Hepatic stellate cell (primary cell): ENCODE measurements around the gene SGIP1.
"Not testable (repeated sequence)": the region's sequence is repeated elsewhere in the genome, so short reads cannot be mapped to it uniquely, and the experiment has no call there.

Experiments
- DNase-seq: peaks from one replicate; pipeline ENCODE4 v3.0.0; 2011; ENCODE audit warnings: low spot score

Gene SGIP1

DNA sequence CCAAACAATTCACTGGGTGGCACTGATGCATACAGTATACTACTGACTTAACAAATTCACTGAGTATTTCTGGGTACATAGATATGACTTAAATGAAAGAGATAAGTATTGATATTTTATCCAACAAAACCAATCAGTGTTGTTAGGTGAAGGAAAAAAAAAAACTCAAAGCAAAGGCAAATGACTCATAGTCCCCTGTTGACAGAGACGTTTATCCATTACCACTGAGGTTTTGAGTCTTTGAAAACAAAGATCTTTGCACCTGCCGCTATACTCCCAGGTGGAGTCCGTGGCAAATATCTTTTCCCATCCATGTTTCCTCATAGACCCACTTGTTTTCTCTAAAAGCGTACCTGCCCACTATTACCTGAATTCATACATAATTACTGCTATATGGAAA is 236.7 kb downstream of the SGIP1 start:
- no peak for DNase-seq

DNA sequence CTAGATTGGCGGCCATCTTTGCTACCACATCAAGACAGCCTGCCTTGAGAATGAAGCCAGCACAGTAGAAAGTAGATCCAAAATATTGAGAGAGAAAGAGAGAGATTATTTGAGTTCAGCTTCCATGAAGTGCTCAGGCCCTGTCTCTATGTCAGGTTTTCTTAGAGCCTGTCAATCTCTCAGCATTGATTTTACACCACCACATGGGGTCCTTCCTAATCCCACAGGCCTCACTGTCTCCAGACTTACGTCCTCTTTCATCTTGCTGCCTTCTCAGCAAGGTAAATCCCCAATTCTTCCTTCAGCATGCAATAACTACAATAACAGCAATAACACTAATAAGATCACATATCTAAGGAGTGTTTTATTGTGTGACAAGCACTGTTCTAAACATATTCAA is 239.3 kb downstream of the SGIP1 start:
- DNase-seq, result no peak

DNA sequence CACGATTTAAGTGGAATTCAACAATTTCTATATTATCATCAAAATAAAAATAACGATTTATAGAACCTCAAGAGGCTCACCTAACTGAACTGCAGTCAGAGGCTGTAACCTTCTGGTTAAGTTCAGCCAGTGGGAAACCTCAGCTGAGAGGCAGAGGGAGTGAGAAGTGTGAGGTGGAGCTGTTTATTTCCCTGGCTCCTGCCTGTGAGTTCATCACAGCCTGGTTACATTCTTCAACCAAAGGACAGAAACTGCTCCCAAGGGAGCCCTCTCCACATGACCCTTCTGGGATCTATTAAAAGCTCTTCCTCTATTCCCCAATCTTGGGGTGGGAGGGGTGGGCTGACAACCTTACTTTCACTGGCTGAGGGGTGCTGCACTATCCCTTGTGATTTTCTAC is 240.5 kb downstream of the SGIP1 start:
- DNase-seq, result no peak

DNA sequence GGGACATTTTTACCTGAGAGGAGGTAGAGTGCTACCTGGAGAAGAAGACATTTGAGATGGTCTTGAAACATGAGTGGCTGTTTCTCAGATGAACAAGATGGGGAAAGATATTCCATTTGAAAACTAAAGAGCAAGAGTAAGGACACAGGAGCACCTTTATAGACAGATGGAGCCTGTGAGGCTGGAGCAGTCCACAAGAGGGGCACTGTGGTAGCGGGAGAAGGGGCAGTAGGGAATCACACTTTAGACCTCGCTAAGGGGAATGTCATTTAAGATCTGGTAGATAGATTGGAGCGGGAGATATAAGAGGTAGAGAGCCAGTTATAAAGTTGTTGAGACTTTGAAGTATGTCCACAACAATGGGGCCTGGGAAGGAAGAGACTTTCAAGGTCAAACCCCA is 241.7 kb downstream of the SGIP1 start:
- no peak for DNase-seq

DNA sequence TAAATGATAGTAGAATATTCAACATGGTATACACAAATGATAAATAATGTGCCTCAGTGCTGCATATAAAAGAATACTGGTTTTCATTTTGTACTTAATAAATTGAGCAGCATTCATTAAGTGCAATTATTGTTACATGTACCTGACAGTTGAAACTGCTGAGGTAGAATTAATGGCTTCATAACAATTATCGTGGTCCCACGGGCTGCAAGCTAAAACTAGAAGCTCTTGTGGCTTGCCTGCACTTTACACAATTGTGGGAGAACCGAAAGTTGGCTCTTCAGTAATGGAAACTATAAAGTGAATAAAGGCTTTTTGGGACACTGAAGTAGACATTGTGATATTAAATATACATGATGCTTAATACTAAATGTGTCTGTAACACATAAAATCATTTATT is 243.9 kb downstream of the SGIP1 start:
- DNase-seq, result no peak

DNA sequence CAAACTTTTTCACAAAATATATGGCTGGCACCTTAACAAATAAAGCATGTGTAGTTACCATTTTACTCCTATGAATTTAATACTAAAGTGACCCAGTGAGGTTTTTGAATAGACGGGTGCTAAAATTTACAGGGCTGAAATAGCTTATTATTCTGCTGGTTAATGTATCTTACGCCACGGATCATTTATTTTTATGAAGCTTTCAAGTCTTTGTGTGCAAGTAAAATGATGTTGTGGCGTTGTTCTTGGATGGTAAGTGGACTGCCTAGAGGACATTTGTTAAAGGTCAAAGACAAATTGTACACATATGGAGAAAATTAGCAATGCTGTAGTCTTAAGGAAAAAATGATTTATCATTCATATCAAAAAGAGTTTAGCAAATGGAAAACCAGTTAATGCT is 244.3 kb downstream of the SGIP1 start:
- DNase-seq, result no peak

DNA sequence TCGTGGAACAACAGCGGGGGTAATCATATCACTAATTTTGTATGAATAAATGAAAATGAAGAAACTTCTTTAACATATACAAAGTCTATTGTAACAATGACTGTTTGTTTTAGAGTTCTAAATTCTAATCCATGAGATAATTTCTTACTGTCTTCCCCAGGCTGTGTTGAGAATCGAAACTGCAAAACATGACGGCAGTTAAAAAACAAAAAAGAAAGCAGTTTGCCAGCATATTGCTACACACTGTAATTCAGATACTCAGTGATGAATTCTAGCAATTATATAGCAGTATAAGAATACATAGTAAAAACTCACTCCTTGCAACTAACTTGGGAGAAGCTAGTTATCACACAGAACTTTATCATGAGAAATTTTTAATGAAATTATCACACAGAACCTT is 245.0 kb downstream of the SGIP1 start:
- DNase-seq, result no peak

DNA sequence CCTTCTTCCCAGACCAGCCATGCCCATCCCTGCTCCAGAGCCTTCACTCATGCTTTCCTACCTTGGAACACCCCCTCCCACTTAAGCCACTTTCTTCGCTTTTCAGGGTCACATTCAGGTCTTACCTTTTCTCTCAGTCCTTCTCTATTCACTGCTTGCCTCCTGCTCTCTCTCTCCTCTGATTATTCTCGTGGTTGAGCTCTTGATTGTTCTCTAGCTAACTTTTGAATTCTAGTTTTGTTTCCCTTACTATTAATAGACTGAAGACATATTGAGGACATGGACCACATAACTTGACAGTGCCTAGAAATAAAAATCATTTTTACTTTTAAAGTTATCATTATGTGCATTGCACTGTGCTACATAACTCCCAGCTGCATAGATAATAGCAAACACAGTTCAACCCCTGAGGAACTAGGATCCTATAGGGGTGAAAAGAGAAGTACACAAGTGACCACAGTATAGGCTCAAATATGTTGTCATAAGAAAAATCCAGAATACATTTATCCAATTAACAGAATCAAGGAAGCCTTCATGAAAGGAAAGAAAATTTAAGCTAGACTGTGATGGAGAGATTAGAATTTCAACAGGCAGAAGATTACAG is 245.6 kb downstream of the SGIP1 start:
- no peak for DNase-seq

DNA sequence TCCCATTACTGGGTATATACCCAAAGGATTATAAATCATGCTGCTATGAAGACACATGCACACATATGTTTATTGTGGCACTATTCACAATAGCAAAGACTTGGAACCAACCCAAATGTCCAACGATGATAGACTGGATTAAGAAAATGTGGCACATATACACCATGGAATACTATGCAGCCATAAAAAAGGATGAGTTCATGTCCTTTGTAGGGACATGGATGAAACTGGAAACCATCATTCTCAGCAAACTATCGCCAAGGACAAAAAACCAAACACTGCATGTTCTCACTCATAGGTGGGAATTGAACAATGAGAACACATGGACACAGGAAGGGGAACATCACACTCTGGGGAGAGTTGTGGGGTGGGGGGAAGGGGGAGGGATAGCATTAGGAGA is 251.8 kb downstream of the SGIP1 start:
- DNase-seq, result not testable (repeated sequence)

DNA sequence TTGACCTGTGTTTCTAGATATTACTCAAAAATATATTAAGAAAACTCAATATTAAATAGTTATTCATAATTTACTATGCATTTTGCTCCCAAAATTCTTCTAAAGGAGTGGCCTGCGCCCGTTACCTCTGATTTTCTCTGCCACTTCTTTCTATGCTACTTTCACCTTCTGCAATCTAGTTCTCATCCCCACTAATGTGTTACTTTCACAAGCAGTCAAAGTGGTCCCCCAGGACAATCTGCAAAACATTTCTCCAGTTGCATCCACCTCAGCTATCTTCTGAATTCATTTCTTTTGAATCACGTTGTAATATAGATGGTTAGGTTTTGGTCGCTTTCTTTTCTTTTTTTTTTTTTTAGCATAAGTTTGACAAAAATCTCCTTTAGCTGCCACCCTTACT is 253.7 kb downstream of the SGIP1 start:
- DNase-seq, result no peak

DNA sequence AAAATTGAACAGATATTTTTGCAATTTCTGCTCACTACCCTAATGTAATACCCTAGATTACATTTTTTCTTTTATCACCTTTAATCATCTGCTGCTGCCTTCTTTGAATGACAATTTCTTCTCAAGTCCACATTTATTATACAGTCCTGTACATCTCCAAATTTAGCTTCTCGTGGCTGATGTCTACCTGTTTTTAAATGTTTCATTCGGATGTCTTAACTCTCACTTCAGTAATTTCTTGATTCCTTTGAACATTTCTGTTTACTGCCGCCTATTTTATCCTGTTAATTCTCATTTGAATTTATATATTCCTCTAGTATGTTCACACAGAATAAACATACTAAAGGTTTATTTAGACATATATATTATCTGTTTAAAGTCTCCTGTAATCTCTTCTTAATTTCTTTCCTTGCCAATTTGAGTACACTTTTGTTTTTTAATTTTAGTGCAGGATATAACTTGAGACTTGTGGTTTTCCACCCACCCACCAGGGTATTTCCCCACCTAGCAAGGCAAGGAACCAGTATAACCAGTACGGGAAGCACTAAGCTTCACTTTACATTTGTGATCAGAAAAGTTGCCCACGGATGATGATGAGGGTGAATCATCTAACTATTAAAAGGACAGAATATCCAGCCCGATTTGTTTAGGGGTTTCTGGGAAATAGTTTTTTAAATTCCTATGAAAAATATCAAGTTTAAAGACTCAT is 254.4 kb downstream of the SGIP1 start:
- DNase-seq, result no peak

DNA sequence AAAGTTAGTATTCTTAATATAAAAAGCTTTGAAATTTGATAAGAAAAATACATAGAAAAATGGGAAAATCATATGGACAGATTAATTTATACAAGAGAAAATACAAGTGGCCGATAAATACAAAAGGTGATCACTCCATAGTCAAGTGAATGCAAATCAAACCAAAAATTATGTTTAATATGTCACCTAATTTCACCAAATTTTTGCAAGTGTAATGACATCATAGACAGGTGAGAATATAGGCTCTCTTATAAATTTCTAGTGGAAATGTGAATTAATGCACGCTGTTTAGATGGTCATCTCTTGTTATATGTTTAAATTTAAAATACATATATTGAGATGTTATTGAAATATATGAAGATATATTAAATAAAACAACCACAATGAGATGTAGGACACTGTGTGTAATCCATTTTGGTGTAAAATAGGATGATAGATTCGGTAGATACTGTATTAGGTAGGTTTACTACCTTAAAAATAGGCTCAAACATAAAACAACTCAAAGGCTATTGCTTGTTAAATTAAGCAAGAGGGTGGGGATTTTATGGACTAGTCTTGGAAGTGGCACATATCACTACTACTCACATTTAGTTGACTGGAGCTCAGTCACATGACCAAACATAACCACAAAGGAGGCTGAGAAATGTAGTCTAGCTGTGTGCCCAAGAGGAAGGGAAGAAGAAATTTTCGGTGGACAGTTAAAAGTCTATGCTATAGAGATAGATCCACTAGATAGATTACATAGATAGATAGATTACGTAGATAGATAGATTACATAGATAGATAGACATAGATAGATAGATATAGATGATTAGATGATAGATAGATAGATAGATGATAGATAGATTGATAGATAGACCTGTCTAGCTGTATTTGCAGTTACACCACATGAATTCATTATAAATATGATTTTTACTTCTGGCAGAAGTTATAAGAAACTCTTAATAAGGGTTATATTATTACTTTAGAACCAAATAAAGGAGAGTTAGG is 258.0 kb downstream of the SGIP1 start:
- no peak for DNase-seq

DNA sequence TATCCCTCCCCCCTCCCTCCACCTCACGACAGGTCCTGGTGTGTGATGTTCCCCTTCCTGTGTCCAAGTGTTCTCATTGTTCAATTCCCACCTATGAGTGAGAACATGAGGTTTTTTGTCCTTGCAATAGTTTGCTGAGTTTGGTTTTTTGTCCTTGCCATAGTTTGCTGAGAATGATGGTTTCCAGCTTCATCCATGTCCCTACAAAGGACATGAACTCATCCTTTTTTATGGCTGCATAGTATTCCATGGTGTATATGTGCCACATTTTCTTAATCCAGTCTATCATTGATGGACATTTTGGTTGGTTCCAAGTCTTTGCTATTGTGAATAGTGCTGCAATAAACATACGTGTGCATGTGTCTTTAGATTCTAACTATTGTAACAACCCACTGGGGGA is 261.9 kb downstream of the SGIP1 start:
- not testable (repeated sequence) for DNase-seq
